ENCODE results near the gene ROBO1.

GRCh38 chr3:78809966-78810365, 957.8 kb downstream of the ROBO1 start:
- no peak for TF ChIP-seq CTCF (IDR thresholded peaks at IDR 0.05)
- no peak for TF ChIP-seq ZFX (IDR thresholded peaks at IDR 0.05; ENCODE audit: borderline replicate concordance)
